M059J (cell line): Measurements from ENCODE around the gene RNASE12. TPM values are rescaled to one million over a fixed set of nuclear protein-coding genes. Genes with fewer than 3 reads are reported as not detected.

Source experiments
- total RNA-seq: library from RNA; depleted of rRNA; stranded (reverse); fragments of >200 nt; shearing (Covaris generic); gene quantifications from 2 replicates; pipeline ENCODE4 v1.2.3, GENCODE V29; 2014; rRNA removed

The RNASE12 gene
- total RNA-seq, 1 experiment from 2014 or later, result not detected

Other genes with a start within 250 kb of the RNASE12 start
- 25.4 and 27.8 TPM in 2 replicates for gene PARP2, start 247.7 kb downstream of the RNASE12 start, total RNA-seq
- 14.3 and 16.8 TPM in 2 replicates for gene TEP1, start 177.9 kb downstream of the RNASE12 start, total RNA-seq
- not detected in 2 replicates for gene KLHL33, start 155.2 kb downstream of the RNASE12 start, total RNA-seq
- 61.5 and 70.0 TPM in 2 replicates for gene OSGEP, start 136.6 kb downstream of the RNASE12 start, total RNA-seq
- 46.0 and 64.7 TPM in 2 replicates for gene APEX1, start 136.2 kb downstream of the RNASE12 start, total RNA-seq
- 23.8 and 27.2 TPM in 2 replicates for gene PIP4P1, start 129.9 kb downstream of the RNASE12 start, total RNA-seq
- 79.3 and 84.2 TPM in 2 replicates for gene PNP, start 122.0 kb downstream of the RNASE12 start, total RNA-seq
- gene RNASE10, start 85.8 kb downstream of the RNASE12 start, total RNA-seq, result not detected in 2 replicates
- gene RNASE9, start 30.3 kb downstream of the RNASE12 start, total RNA-seq, result not detected in 2 replicates
- gene RNASE11, start 3.4 kb downstream of the RNASE12 start, total RNA-seq, result not detected in 2 replicates
- gene OR6S1, start 50.3 kb upstream of the RNASE12 start, total RNA-seq, result not detected in 2 replicates
- 12.1 and 13.3 TPM in 2 replicates for gene RNASE4, start 93.2 kb upstream of the RNASE12 start, total RNA-seq
- gene ANG, start 97.4 kb upstream of the RNASE12 start, total RNA-seq, result 2.8 and 3.0 TPM in 2 replicates
- gene EDDM3A, start 154.5 kb upstream of the RNASE12 start, total RNA-seq, result not detected in 2 replicates
- not detected in 2 replicates for gene EDDM3B, start 177.0 kb upstream of the RNASE12 start, total RNA-seq
- gene RNASE6, start 189.9 kb upstream of the RNASE12 start, total RNA-seq, result not detected in 2 replicates
- 1.4 and 1.6 TPM in 2 replicates for gene RNASE1, start 211.5 kb upstream of the RNASE12 start, total RNA-seq